K562 (cell line): Measurements from ENCODE around the gene IL10RB. TPM values are rescaled to one million over a fixed set of nuclear protein-coding genes. Genes with fewer than 3 reads are reported as not detected.
A peak's percentile ranks its signal among the peaks of the same experiment; 100 is the strongest.

Experiments used
- CREM ChIP-seq: IDR thresholded peaks from 2 replicates; pipeline ENCODE4 v1.6.1; 2014; ENCODE audit warnings: antibody characterized with exemption, low read depth
- ELF4 ChIP-seq: fragments of 450-650 bp; formaldehyde crosslinking; IDR thresholded peaks from 2 replicates; pipeline ENCODE4 v1.4.0; 2022; ENCODE audit warnings: missing genetic modification characterization
- FOXJ3 ChIP-seq: sonication (generic); formaldehyde crosslinking; IDR thresholded peaks from 2 replicates; pipeline ENCODE4 v1.4.0; 2020; ENCODE audit warnings: mild to moderate bottlenecking, missing genetic modification reagents
- MAFK ChIP-seq: IDR thresholded peaks from 2 replicates; pipeline ENCODE4 v1.6.1; 2011; ENCODE audit warnings: low read length, improper control_type of control experiment
- PHF8 ChIP-seq: fragments of 200-600 bp; sonication (generic); IDR thresholded peaks from 2 replicates; pipeline ENCODE4 v1.6.1; 2012; ENCODE audit warnings: mixed run types, mild to moderate bottlenecking, inconsistent platforms, low read length, moderate library complexity, borderline replicate concordance
- POLR2G ChIP-seq: fragments of 200-400 bp; formaldehyde crosslinking; IDR thresholded peaks from 2 replicates; pipeline ENCODE4 v1.6.1; 2017; ENCODE audit warnings: low read depth, mild to moderate bottlenecking, antibody characterized with exemption, low read length, moderate library complexity
- SAFB2 ChIP-seq: fragments of 200-400 bp; formaldehyde crosslinking; IDR thresholded peaks from 2 replicates; pipeline ENCODE4 v1.6.1; 2018; ENCODE audit warnings: borderline replicate concordance, low read length, low read depth, moderate library complexity; ENCODE audit not compliant: severe bottlenecking
- TEAD4 ChIP-seq, 2 experiments: sonication (generic) in 1 of 2; formaldehyde crosslinking in 1 of 2; IDR thresholded peaks; 2 replicates each; pipeline versions ENCODE4 v1.6.1 to v1.8.0; 2012 to 2022; ENCODE audit warnings: borderline replicate concordance in 1 of 2, inconsistent platforms in 1 of 2, low read length in 1 of 2, mild to moderate bottlenecking in 1 of 2, missing genetic modification reagents in 1 of 2
- ZBTB11 ChIP-seq, 3 experiments: fragments of 200-800 bp in 1 of 3; fragments of 250-450 bp in 1 of 3; fragments of 450-650 bp in 1 of 3; sonication (Bioruptor Pico) in 1 of 3; sonication (Bioruptor generic) in 1 of 3; formaldehyde crosslinking in 1 of 3; IDR thresholded peaks; 2 replicates each; pipeline versions ENCODE4 v1.6.1 to v1.8.0; 2016 to 2022; ENCODE audit warnings: mild to moderate bottlenecking in 2 of 3, missing genetic modification characterization in 2 of 3, missing compliant biosample characterization in 1 of 3, moderate library complexity in 1 of 3
- polyA plus RNA-seq, 8 experiments: library from polyadenylated mRNA; depleted of rRNA in 4 of 8; stranded (reverse) in 5 of 8; unstranded in 3 of 8; fragments of >200 nt; fragmentation: Nextera tagmentation in 2 of 8; fragmentation: Illumina TruSeq in 1 of 8; extraction: Ambion mirVana in 2 of 8; extraction: Trizol in 1 of 8; gene quantifications; 2 replicates each; pipeline versions ENCODE4 v1.2.1 to v1.2.3, GENCODE V29; 2011 to 2014; ENCODE audit warnings: inconsistent platforms in 1 of 8, missing spikeins in 1 of 8
- total RNA-seq, 7 experiments: library from RNA; depleted of rRNA in 6 of 7; stranded (reverse); fragments of >200 nt in 6 of 7; fragmentation: Illumina TruSeq in 2 of 7; extraction: Trizol in 2 of 7; gene quantifications; 2 replicates each; pipeline versions ENCODE4 v1.2.1 to v1.2.3, GENCODE V29; 2011 to 2021; ENCODE audit warnings: low replicate concordance in 1 of 7
- TF ChIP-seq, protein P1 (sequence below): fragments of 450-650 bp; IDR thresholded peaks from 2 replicates; pipeline ENCODE4 v1.6.1; 2016; ENCODE audit warnings: mild to moderate bottlenecking, moderate library complexity

Gene IL10RB
- total and polyA plus RNA-seq, 9 of the 15 experiments (the other 6 are each of a cell fraction or from before 2014, with no cell fraction given) = 10.9 to 33.8 (median 23.0) TPM

DNA sequence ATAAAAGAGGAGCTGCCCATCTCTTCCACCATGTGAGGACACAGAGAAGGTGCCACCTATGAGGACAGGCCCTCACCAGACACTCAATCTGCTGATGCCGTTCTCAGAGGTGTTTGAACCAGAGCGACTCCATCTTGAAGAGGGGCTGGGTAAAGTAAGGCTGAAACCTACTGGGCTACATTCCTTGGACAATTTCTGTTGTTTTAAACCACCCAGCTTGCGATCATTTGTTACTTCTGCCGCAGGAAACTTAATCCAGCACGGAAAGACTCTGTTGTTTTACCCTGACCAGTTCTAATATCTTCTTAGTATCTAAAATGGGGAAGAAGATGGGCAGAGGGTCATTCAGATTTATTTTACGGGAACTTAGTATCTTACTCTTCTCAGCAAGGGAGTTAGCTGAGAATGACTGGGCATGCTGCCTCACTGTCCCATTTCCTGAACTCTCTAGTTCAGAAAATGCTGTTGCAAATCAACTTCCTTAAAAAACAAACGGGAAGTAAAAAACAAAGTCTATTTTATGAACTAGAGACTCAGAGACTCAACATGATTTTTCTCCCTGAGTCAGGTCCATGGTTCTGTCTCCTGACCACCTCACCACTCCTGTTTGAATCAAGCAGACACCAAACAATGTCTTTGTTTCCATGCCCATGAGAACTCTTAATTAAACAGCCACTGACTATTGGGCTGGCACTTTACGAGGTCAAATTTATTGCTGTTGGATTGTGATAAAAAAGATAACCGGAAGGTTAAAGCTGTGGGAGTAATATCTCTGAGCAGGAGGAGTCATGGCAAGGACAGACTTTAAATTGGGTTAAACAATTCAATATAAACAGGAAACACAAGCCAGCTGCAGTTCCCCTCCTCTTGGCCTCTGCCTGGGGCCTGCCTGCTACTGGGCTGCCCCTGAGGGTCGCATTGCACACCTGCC is 34.8 kb downstream of the IL10RB start (continued):
- no peak for TF ChIP-seq FOXJ3 (CRISPR knock-in tag)
- peak; percentile 24; the same call in 1 of the 2 replicates for TF ChIP-seq CREM
- TF ChIP-seq MAFK = no peak
- peak in 1 of 3 experiments; percentile 76; a peak in 2 of 6 replicates for TF ChIP-seq ZBTB11 (CRISPR knock-in tag; IDR thresholded peaks at IDR 0.05)
- TF ChIP-seq PHF8 = no peak; the same call in 1 of the 2 replicates
- TF ChIP-seq TEAD4 (IDR thresholded peaks at IDR 0.05; ENCODE audit: low read length) = peak; percentile 49
- no peak for TF ChIP-seq TEAD4 (CRISPR knock-in tag; IDR thresholded peaks at IDR 0.05; ENCODE audit: borderline replicate concordance)
- TF ChIP-seq POLR2G = no peak
- TF ChIP-seq, protein P1, sequence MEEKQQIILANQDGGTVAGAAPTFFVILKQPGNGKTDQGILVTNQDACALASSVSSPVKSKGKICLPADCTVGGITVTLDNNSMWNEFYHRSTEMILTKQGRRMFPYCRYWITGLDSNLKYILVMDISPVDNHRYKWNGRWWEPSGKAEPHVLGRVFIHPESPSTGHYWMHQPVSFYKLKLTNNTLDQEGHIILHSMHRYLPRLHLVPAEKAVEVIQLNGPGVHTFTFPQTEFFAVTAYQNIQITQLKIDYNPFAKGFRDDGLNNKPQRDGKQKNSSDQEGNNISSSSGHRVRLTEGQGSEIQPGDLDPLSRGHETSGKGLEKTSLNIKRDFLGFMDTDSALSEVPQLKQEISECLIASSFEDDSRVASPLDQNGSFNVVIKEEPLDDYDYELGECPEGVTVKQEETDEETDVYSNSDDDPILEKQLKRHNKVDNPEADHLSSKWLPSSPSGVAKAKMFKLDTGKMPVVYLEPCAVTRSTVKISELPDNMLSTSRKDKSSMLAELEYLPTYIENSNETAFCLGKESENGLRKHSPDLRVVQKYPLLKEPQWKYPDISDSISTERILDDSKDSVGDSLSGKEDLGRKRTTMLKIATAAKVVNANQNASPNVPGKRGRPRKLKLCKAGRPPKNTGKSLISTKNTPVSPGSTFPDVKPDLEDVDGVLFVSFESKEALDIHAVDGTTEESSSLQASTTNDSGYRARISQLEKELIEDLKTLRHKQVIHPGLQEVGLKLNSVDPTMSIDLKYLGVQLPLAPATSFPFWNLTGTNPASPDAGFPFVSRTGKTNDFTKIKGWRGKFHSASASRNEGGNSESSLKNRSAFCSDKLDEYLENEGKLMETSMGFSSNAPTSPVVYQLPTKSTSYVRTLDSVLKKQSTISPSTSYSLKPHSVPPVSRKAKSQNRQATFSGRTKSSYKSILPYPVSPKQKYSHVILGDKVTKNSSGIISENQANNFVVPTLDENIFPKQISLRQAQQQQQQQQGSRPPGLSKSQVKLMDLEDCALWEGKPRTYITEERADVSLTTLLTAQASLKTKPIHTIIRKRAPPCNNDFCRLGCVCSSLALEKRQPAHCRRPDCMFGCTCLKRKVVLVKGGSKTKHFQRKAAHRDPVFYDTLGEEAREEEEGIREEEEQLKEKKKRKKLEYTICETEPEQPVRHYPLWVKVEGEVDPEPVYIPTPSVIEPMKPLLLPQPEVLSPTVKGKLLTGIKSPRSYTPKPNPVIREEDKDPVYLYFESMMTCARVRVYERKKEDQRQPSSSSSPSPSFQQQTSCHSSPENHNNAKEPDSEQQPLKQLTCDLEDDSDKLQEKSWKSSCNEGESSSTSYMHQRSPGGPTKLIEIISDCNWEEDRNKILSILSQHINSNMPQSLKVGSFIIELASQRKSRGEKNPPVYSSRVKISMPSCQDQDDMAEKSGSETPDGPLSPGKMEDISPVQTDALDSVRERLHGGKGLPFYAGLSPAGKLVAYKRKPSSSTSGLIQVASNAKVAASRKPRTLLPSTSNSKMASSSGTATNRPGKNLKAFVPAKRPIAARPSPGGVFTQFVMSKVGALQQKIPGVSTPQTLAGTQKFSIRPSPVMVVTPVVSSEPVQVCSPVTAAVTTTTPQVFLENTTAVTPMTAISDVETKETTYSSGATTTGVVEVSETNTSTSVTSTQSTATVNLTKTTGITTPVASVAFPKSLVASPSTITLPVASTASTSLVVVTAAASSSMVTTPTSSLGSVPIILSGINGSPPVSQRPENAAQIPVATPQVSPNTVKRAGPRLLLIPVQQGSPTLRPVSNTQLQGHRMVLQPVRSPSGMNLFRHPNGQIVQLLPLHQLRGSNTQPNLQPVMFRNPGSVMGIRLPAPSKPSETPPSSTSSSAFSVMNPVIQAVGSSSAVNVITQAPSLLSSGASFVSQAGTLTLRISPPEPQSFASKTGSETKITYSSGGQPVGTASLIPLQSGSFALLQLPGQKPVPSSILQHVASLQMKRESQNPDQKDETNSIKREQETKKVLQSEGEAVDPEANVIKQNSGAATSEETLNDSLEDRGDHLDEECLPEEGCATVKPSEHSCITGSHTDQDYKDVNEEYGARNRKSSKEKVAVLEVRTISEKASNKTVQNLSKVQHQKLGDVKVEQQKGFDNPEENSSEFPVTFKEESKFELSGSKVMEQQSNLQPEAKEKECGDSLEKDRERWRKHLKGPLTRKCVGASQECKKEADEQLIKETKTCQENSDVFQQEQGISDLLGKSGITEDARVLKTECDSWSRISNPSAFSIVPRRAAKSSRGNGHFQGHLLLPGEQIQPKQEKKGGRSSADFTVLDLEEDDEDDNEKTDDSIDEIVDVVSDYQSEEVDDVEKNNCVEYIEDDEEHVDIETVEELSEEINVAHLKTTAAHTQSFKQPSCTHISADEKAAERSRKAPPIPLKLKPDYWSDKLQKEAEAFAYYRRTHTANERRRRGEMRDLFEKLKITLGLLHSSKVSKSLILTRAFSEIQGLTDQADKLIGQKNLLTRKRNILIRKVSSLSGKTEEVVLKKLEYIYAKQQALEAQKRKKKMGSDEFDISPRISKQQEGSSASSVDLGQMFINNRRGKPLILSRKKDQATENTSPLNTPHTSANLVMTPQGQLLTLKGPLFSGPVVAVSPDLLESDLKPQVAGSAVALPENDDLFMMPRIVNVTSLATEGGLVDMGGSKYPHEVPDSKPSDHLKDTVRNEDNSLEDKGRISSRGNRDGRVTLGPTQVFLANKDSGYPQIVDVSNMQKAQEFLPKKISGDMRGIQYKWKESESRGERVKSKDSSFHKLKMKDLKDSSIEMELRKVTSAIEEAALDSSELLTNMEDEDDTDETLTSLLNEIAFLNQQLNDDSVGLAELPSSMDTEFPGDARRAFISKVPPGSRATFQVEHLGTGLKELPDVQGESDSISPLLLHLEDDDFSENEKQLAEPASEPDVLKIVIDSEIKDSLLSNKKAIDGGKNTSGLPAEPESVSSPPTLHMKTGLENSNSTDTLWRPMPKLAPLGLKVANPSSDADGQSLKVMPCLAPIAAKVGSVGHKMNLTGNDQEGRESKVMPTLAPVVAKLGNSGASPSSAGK = no peak
- no peak for TF ChIP-seq SAFB2
- peak; percentile 53; the same call in 1 of the 2 replicates for TF ChIP-seq ELF4
